Fibroblast of lung (primary cell): Measurements from ENCODE around the gene RPS6KA2. TPM values are rescaled to one million over a fixed set of nuclear protein-coding genes. Genes with fewer than 3 reads are reported as not detected.

Source experiments
- DNase-seq, 2 donors: peaks; one replicate each; pipeline versions ENCODE4 v3.0.0 to v3.0.0-alpha.2; 2010; ENCODE audit warnings: low read depth in 2 of 2
- H2AFZ ChIP-seq: 2 replicates; pipeline ENCODE4 v1.5.1; 2012; ENCODE audit warnings: low read length, control low read depth, inconsistent platforms
- H3K27ac ChIP-seq: 2 replicates; pipeline ENCODE4 v1.5.1; 2011; ENCODE audit warnings: low read length, control low read depth; ENCODE audit not compliant: insufficient read depth
- H3K27me3 ChIP-seq: 2 replicates; pipeline ENCODE4 v1.5.1; 2011; ENCODE audit warnings: mild to moderate bottlenecking, low read length; ENCODE audit not compliant: control insufficient read depth, insufficient read depth
- H3K36me3 ChIP-seq: 2 replicates; pipeline ENCODE4 v1.5.1; 2011; ENCODE audit warnings: low read length; ENCODE audit not compliant: control insufficient read depth, insufficient read depth
- H3K4me1 ChIP-seq: 2 replicates; pipeline ENCODE4 v1.5.1; 2011; ENCODE audit warnings: low read length; ENCODE audit not compliant: control insufficient read depth, insufficient read depth; ENCODE audit errors: extremely low read depth
- H3K4me2 ChIP-seq: 2 replicates; pipeline ENCODE4 v1.5.1; 2011; ENCODE audit warnings: low read length, control low read depth; ENCODE audit not compliant: insufficient read depth; ENCODE audit errors: extremely low read depth
- H3K4me3 ChIP-seq, 4 experiments: fragments of 200-600 bp in 1 of 4; sonication (generic) in 1 of 4; replicated peaks in 1 of 4; 2 replicates each; pipeline ENCODE4 v1.5.1; 2011 to 2016; ENCODE audit warnings: low read length in 4 of 4, low read depth in 3 of 4, mild to moderate bottlenecking in 3 of 4, control low read depth in 2 of 4, inconsistent platforms in 1 of 4, mixed read lengths in 1 of 4; ENCODE audit not compliant: insufficient read depth in 1 of 4; ENCODE audit errors: control extremely low read depth in 1 of 4
- H3K79me2 ChIP-seq: 2 replicates; pipeline ENCODE4 v1.5.1; 2012; ENCODE audit warnings: mild to moderate bottlenecking, low read length, inconsistent platforms; ENCODE audit not compliant: control insufficient read depth, insufficient read depth
- H3K9ac ChIP-seq: 2 replicates; pipeline ENCODE4 v1.5.1; 2011; ENCODE audit warnings: mild to moderate bottlenecking, low read length, control low read depth; ENCODE audit not compliant: insufficient read depth
- H3K9me3 ChIP-seq: 2 replicates; pipeline ENCODE4 v1.5.1; 2012; ENCODE audit warnings: low read depth, low read length; ENCODE audit not compliant: control insufficient read depth, insufficient read depth
- H4K20me1 ChIP-seq: 2 replicates; pipeline ENCODE4 v1.5.1; 2011; ENCODE audit warnings: low read length; ENCODE audit not compliant: control insufficient read depth, insufficient read depth; ENCODE audit errors: extremely low read depth
- EZH2 ChIP-seq: IDR thresholded peaks from 2 replicates; pipeline ENCODE4 v1.5.1; 2012; ENCODE audit warnings: low read length, control low read depth, mild to moderate bottlenecking; ENCODE audit errors: missing control alignments
- polyA plus RNA-seq, 2 donors: library from polyadenylated mRNA; depleted of rRNA in 1 of 2; stranded (reverse) in 1 of 2; unstranded in 1 of 2; fragments of >200 nt; gene quantifications; 2 replicates each; pipeline ENCODE4 v1.2.1, GENCODE V29; 2011 to 2012; ENCODE audit warnings: missing spikeins in 1 of 2
- total RNA-seq: library from RNA; depleted of rRNA; stranded (reverse); fragments of >200 nt; gene quantifications from 2 replicates; pipeline ENCODE4 v1.2.1, GENCODE V29; 2014
- TF ChIP-seq, protein P1 (sequence below), 2 donors: IDR thresholded peaks in 1 of 2; conservative IDR thresholded peaks in 1 of 2; 1 replicate in 1 of 2; 2 replicates in 1 of 2; pipeline ENCODE4 v1.5.1; 2011 to 2012; ENCODE audit warnings: low read length in 2 of 2, control low read depth in 1 of 2, inconsistent platforms in 1 of 2, low read depth in 1 of 2, mild to moderate bottlenecking in 1 of 2

RPS6KA2 gene
- total and polyA plus RNA-seq, 2 donors (not counting 1 experiment from before 2014, with no cell fraction given) = 66.8 to 116 TPM

DNA sequence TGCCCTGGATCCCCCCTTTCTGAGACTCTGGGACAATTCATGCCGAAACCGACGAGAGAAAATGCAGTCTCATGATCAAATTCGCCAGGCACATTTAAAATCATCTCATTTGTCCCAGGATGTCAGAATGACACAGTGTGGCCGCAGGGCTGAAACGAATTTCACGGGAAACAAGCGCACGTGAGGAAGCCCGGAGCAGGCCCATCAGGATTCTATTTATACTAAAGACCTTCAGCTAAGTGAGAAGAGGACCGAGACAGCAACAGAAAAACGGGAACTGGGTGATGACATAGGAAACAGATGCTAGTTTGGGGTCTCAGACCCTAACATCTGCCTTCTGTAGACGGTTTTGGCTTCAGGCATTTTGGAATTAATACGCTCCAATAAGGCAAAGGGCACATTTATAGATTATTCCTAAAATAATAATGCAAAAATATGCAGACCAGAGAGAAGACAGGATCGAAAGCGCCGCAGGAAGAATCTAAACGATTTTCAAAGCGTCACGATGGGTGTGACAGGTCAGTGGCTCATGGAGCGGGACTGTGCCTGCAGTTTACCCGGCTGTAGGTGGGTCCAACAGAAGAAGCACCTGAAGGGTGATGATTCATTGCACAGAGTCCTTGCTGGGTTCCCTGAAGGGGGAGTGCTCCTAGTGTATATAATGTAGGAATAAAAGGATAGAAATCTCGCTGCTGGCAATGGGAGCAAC, 163.5 kb downstream of the RPS6KA2 start:
- Histone ChIP-seq H2AFZ (no peak overlapping the region), H3K9ac (no peak overlapping the region), H3K4me3 (no peak overlapping the region), H3K36me3 (peaks cover 13% of the 10 kb centered on the region), H3K4me1 (peaks cover 10% of the 10 kb centered on the region), H3K79me2 (no peaks in the 10 kb centered on the region), H3K9me3 (no peaks in the 10 kb centered on the region), H4K20me1 (no peaks in the 10 kb centered on the region), H3K4me2 (no peak overlapping the region), H3K27ac (no peak overlapping the region), H3K27me3 (no peaks in the 10 kb centered on the region)
- DNase-seq = no peak
- no peak for TF ChIP-seq EZH2

DNA sequence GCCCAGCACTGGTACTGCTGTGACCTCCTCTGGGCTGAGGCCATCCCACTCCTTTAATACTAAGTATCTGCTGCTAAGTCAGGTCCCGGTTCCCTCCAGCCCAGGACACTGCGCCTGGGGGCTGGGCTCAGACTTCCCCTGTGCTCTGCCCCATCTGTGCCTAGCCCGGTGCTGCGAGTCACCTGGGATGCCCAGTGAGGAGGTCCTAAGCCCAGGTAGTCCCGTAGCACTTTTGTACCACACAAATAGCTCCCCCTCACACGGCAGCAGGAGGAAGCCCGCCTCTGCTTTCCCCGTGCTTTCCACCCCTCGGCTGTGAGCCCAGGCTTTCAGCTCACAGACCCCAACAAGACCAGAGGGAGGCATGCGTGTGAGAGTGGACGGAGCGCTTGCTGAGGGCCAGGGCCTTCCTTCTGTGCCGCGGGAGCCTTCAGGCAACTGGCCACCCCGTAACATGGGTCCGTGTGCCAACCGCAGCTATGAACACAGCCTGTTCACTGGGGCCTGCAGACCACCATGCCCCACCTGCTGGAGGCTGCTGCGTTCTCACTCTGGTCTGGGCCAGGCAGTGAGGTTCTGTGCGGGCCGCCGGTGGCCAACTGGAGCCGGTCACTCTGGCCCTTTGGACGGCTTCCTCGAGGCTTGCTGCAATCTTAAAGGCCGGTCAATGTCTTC, 164.5 kb downstream of the RPS6KA2 start:
- Histone ChIP-seq H4K20me1 (no peaks in the 10 kb centered on the region), H3K4me3 (no peak overlapping the region), H3K27me3 (no peaks in the 10 kb centered on the region), H3K4me2 (no peak overlapping the region), H3K79me2 (no peaks in the 10 kb centered on the region), H3K36me3 (peaks cover 10% of the 10 kb centered on the region), H3K9me3 (no peaks in the 10 kb centered on the region), H2AFZ (no peak overlapping the region), H3K4me1 (peaks cover 10% of the 10 kb centered on the region), H3K9ac (no peak overlapping the region), H3K27ac (no peak overlapping the region)
- DNase-seq = no peak
- no peak for TF ChIP-seq EZH2
- TF ChIP-seq, protein P1, sequence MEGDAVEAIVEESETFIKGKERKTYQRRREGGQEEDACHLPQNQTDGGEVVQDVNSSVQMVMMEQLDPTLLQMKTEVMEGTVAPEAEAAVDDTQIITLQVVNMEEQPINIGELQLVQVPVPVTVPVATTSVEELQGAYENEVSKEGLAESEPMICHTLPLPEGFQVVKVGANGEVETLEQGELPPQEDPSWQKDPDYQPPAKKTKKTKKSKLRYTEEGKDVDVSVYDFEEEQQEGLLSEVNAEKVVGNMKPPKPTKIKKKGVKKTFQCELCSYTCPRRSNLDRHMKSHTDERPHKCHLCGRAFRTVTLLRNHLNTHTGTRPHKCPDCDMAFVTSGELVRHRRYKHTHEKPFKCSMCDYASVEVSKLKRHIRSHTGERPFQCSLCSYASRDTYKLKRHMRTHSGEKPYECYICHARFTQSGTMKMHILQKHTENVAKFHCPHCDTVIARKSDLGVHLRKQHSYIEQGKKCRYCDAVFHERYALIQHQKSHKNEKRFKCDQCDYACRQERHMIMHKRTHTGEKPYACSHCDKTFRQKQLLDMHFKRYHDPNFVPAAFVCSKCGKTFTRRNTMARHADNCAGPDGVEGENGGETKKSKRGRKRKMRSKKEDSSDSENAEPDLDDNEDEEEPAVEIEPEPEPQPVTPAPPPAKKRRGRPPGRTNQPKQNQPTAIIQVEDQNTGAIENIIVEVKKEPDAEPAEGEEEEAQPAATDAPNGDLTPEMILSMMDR (conservative IDR thresholded peaks at IDR 0.05 in 1 of 2, IDR thresholded peaks at IDR 0.05 in 1 of 2; ENCODE audit: low read depth in 1 of 2, low read length in 2 of 2) = no peak

DNA sequence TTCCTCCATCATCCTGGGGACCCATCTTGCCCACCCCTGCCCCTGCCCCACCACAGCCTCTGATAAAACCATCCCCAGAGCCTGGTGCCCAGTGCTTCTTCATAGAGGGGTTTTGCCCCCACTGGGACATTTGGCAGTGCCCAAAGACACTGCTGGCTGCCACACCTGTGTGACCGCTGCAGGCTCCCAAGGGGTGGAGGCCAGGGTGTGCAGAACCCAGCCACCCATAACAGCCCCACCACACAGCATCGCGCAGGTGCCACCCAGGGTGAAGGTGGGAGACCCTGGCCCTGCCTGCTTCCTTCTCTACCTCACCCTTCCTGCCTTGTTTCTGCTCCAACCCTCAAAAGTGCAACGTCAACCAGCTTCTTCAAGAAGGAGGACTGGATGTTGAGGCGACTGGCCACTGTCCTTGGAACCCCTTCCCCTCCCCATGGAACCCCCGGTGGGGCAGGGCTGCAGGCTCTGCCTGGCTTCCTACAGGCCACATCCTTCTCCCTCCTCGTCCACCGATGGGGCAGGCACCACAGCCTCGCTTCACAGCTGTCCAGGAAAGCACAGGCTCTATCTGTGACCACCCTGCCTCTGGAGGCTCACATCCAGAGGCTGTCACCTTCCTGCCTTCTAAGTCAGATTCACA, 165.1 kb downstream of the RPS6KA2 start:
- no peak overlapping the region for H3K4me2 ChIP-seq
- H3K27me3 ChIP-seq = no peaks in the 10 kb centered on the region
- H3K79me2 ChIP-seq = no peaks in the 10 kb centered on the region
- H4K20me1 ChIP-seq = no peaks in the 10 kb centered on the region
- DNase-seq = no peak
- H3K9me3 ChIP-seq = no peaks in the 10 kb centered on the region
- no peak overlapping the region for H3K9ac ChIP-seq
- H3K4me1 ChIP-seq = peaks cover 10% of the 10 kb centered on the region
- no peak overlapping the region for H2AFZ ChIP-seq
- H3K27ac ChIP-seq = no peak overlapping the region
- TF ChIP-seq EZH2 = no peak
- TF ChIP-seq, protein P1 (conservative IDR thresholded peaks at IDR 0.05 in 1 of 2, IDR thresholded peaks at IDR 0.05 in 1 of 2; ENCODE audit: low read depth in 1 of 2, low read length in 2 of 2) = no peak
- H3K4me3 ChIP-seq = no peak overlapping the region
- H3K36me3 ChIP-seq = peaks cover 8% of the 10 kb centered on the region
